ENCODE data around the gene FNIP1.

DNA sequence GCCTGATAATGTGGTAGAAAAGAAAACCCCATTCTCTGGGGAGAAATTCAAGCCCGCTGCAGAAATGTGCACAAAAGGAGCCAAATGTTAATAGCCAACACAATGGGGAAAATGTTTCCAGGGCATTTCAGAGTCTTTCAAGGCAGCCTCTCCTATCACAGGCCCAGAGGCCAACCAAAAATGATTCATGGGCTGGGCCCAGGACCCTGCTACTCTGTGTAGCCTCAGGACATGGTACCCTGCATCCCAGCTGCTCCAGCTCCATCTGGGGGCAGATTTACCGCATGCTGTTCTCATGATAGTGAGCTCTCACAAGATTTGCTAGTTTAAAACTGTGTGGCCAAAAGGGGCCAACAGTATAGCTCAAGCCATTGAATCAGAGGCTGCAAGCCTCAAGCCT, 202.9 kb downstream of the FNIP1 start:
- TF ChIP-seq POLR2A (IDR thresholded peaks at IDR 0.05) (no peak), POLR2AphosphoS5 (IDR thresholded peaks at IDR 0.05) (no peak)
- TF ChIP-seq, protein P1, sequence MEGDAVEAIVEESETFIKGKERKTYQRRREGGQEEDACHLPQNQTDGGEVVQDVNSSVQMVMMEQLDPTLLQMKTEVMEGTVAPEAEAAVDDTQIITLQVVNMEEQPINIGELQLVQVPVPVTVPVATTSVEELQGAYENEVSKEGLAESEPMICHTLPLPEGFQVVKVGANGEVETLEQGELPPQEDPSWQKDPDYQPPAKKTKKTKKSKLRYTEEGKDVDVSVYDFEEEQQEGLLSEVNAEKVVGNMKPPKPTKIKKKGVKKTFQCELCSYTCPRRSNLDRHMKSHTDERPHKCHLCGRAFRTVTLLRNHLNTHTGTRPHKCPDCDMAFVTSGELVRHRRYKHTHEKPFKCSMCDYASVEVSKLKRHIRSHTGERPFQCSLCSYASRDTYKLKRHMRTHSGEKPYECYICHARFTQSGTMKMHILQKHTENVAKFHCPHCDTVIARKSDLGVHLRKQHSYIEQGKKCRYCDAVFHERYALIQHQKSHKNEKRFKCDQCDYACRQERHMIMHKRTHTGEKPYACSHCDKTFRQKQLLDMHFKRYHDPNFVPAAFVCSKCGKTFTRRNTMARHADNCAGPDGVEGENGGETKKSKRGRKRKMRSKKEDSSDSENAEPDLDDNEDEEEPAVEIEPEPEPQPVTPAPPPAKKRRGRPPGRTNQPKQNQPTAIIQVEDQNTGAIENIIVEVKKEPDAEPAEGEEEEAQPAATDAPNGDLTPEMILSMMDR (IDR thresholded peaks at IDR 0.05), result no peak
